NCI-H748 treated with DMSO at 0.1 percent for 48 hours (cell line): ENCODE data around the gene HERC4.
"Not testable (repeated sequence)": the region's sequence is repeated elsewhere in the genome, so short reads cannot be mapped to it uniquely, and the experiment has no call there.

Experiments
- DNase-seq: peaks from one replicate; lab custom pipeline; 2025; lab: John Stamatoyannopoulos, UW

HERC4 gene

DNA sequence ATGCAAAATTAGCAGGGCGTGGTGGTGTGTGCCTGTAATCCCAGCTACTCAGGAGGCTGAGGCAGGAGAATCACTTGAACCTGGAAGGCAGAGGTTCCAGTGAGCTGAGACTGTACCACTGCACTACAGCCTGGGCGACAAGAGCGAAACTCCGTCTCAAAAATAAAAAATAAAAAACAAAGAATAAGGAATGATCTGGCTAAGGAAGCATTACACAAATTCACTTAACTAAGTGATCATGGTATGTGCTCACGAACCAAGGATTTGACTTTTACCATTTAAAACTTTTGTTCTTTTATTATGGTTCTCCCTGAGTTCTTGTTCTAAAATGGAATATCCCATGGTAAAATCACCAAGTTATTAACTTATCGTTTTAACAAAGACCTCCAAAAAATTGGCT, 119.5 kb downstream of the HERC4 start:
- no peak for DNase-seq

DNA sequence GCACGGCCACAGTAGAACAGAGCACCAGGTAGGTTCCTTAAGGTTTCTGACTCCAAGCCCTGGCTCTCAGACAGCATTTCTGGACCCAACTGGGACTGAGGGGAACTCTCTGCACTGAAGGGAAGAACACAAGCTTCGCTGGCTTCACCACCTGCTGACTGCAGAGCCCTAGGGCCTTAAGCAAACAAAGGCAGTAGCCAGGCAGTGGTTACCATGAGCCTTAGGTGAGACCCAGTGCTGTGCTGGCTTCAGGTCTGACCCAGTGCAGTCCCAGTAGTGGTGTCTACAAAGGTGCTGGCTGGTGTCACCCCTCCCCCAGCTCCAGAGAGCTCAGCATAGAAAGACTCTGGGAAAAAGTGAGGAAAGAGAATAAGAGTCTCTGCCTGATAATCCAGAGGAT, 131.2 kb downstream of the HERC4 start:
- no peak for DNase-seq

DNA sequence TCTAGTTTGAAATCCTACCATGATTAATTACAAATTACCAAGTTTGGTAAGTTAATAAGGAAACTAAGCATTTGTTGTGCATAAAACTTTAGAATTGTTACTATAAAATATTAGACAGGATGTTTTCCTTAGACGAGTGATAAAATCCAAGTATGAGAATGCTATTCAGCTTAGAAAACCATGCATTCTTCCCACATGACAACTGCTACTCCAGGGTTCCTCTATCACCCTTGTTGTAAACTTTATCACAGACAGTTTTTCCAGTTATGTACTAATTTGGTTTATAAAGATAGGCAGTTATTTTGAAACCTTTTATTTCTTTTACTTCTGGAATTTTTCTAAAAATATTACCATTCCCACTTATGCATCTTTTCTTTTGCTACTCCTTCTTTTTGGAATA, 138.7 kb downstream of the HERC4 start:
- no peak for DNase-seq

DNA sequence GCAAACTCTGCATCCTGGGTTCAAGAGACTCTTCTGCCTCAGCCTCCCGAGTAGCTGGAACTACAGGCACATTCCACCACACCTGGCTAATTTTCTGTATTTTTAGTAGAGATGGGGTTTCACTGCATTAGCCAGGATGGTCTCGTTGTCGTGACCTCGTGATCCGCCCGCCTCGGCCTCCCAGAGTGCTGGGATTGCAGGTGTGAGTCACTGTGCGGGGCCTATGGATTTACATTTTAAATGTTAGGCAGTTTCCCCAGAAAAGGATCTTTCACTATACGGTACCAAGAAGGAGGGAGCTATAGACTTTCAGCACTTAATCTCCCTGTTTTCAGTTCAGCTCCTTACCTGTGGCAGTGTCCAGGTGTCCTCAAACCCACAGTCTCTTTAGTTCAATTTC, 139.9 kb downstream of the HERC4 start:
- DNase-seq, result no peak

DNA sequence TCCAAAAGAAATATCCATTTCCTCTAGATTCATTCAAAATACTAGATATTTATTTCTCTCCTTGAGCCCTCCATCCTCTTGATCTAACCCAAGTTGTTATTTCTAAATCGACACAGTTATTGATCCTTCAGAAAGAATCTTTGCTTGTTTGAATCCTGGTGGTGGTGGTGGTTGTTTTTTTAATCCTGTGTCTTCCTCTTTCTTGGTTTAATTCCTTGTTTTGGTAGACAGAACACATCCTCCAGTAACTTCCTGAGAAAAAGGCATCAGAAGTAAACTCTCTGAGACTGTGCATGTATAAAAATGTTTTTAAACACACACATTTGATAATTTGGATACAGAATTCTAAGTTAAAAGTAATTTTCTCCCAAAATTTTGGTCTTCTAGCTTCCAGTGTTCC, 140.7 kb downstream of the HERC4 start:
- no peak for DNase-seq

DNA sequence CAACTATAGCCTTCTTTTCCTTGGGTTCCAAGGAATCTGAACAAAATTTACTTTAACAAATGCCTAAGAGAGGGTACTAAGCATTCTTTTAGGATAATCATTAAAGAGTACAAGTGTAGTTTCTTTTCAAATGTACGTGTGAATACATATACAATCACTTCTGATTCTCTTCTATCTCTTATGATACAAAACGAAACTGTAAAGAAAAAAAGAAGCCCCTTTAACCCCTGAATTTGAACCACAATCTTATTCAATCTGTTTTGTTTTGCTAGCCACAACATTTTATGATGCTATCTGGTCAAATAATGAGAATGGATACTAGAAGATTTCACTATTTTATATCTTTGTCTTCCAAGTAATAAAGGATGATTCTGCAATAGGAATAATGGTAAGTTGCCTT, 141.9 kb downstream of the HERC4 start:
- DNase-seq, result no peak

DNA sequence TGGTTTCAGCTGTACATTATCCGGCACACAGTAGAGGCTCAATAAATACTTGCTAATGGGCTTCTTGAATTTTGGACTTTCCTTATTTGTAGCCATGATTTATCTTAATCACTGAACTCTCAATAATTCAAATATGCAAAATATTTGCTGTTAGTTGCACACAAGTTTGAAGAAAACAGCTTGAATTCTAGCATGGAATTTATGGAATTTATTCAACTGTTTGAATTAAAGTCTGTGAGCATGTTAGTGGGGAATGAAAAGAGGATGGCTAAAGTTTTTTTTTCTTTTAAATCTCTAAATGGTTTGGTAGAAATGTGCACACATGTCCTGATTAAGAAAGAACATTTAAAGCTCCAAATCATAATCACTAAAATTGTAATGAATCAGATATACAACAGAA, 148.1 kb downstream of the HERC4 start:
- no peak for DNase-seq

DNA sequence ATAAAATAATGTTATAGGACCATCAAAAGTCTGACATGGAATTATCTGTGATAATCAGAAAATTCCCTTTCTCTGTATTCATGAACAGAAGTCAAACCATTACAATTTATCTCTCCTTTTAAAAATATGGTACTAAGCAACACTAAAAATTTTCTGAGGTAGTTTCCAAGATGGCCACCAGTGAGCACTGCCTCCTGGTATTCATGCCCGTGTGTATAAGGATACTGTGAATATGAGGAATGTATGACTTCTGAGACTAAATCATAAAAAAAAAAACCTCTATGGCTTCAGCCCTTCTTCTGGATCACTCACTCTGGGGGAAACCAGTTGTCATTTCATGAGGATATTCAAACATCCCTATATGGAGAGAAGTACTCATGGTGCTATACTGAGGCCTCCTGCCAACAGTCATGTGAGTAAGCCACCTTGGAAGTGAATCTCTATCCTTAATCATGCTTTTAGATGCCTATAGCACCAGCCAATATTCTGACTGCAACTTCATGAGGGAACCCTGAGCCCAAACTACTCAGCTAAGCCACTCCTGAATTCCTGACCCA, 149.6 kb downstream of the HERC4 start:
- no peak for DNase-seq

DNA sequence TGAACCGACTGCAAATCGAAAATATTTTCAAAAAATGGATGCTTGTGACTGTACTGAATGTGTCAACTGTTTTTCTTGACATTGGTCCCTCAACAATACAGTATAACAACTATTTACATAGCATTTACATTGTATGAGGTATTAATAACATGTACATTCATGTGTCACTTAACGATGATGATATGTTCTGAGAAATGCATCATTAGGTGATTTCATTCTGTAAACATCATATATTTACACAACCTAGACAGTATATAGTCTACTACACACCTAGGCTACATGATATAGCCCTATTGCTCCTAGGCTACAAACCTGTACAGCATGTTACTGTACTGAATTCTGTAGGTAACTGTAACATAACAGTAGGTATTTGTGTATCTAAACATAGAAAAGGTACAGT, 150.9 kb downstream of the HERC4 start:
- DNase-seq, result no peak

DNA sequence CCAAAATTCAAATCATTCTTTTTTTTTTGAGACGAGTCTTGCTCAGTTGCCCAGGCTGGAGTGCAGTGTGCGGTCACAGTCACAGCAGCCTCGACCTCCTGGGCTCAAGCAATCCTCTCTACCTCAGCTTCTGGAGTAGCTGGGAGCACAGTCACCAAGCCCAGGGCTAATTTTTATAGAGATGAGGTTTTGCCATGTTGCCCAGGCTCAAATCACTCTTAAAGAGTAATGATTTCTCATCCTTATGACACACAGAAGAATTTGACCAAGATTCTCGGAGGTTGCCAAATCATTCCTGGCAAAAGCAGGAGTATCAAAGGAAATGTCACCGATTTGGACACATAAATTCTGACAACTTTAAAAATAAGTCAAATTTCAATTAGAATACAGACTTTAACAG, 151.5 kb downstream of the HERC4 start:
- no peak for DNase-seq

DNA sequence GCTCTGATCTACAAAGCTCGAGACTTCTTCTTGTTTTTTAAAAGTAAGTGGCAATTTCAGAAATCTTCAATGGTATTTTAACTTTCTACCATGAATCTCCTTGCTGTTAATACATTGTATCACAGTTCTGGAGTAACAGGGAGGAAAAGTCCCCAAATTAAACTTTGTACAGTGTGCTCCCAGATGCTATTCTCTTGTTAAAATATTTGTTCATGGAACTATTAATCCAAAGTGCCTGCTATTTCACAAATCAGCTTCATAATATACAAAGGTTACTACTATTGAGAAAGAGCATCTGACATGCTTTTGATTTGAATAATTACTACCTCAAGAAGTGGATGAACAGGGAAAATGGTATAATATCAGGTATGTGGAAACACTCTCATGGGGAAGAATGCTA, 154.0 kb downstream of the HERC4 start:
- DNase-seq, result no peak

DNA sequence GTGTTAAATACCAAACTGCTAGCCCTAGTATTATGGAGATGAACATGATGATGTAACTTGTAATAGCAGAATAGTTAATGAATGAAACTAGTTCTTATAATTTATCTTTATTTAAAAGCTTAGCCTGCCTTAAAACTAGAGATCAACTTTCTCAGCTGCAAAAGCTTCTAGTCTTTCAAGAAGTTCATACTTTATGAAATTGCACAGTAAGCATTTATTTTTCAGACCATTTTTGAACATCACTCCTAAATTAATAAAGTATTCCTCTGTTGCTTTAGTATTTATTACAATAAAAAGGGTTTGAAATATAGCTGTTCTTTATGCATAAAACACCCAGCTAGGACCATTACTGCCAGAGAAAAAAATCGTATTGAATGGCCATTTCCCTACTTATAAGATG, 157.4 kb downstream of the HERC4 start:
- DNase-seq, result no peak

DNA sequence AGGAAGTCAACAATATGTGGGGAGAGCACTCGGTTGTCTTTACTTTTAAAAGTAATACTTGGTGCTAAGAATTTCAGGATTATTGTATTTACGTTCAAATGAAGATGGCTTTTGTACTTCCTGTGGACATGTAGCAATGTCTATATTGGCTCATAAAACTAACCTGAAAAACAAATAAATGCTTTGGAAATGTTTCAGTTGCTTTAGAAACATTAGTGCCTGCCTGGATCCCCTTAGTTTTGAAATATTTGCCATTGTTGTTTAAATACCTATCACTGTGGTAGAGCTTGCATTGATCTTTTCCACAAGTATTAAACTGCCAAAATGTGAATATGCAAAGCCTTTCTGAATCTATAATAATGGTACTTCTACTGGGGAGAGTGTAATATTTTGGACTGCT, 157.9 kb downstream of the HERC4 start:
- no peak for DNase-seq

DNA sequence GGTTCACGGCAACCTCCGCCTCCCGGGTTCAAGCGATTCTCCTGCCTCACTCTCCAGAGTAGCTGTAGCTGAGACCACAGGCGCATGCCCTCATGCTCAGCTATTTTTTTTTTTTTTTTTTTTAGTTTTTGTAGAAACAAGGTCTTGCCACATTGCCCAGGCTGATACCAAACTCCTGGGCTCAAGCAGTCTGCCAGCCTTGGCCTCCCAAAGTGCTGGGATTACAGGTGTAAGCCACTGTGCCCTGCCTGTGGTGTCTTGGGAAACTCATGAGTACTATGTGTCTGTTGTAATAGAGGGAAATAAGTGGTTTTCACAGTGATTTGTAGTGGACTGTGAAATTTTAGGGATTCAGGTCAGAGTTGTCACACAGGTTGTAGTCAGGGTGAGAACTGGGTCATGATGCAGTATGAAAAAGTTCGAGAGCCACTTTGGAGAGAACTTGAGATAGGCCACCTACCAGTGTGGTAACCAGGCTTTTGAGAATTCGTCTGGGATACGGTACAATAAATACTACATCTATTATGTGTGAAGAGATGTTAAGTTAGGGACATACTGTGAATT, 160.2 kb downstream of the HERC4 start:
- DNase-seq, result no peak

DNA sequence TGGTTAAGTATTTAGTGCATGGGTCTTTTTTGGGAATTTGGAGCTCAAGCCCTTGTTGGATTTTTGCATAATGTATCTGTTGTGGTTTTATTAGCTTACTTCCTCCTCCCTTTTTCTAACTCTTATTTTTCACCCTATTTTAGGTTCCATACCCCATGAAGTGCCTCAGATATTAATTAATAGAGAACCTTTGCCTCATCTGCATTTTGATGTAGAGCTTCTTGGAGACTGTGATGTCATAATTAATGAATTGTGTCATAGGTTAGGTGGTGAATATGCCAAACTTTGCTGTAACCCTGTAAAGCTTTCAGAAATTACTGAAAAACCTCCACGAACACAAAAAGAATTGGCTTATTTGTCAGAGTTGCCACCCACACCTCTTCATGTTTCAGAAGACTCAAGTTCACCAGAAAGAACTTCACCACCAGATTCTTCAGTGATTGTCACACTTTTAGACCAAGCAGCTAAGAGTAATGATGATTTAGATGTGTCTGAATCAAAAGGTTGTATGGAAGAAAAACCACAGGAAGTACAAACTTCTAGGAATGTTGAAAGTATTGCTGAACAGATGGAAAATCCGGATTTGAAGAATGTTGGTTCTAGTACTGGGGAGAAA, 162.6 kb downstream of the HERC4 start:
- no peak for DNase-seq

DNA sequence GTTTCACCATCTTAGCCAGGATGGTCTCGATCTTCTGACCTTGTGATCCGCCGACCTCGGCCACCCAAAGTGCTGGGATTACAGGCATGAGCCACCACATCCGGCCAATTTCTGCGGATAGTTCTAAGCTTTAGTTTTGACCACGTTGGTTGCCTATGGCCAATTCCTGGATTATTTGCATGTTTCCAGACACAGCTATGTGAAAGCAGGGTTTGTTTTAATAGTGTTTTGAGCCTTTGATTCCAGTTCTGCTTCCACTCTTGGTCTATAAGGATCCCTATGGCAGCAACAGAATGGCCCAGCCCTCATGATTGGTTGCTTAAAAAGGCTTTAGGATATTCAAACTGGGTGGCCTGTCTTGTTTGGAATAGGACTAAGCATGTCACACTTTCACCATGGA, 171.5 kb downstream of the HERC4 start:
- DNase-seq, result no peak

DNA sequence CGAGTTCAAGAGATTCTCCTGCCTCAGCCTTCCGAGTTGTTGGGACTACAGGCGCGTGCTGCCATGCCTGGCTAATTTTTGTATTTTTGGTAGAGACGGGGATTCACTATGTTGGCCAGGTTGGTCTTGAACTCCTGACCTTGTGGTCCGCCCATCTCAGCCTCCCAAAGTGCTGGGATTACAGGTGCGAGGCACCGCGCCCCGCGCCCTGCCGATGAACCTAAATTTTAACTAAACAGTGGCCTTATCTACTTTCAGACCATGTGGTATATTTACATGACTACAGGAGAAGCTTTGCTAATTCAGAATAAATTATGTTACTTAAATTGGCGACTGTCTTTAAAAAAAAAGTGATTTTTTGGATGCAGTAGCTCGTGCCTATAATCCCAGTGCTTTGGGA, 181.4 kb downstream of the HERC4 start:
- no peak for DNase-seq

DNA sequence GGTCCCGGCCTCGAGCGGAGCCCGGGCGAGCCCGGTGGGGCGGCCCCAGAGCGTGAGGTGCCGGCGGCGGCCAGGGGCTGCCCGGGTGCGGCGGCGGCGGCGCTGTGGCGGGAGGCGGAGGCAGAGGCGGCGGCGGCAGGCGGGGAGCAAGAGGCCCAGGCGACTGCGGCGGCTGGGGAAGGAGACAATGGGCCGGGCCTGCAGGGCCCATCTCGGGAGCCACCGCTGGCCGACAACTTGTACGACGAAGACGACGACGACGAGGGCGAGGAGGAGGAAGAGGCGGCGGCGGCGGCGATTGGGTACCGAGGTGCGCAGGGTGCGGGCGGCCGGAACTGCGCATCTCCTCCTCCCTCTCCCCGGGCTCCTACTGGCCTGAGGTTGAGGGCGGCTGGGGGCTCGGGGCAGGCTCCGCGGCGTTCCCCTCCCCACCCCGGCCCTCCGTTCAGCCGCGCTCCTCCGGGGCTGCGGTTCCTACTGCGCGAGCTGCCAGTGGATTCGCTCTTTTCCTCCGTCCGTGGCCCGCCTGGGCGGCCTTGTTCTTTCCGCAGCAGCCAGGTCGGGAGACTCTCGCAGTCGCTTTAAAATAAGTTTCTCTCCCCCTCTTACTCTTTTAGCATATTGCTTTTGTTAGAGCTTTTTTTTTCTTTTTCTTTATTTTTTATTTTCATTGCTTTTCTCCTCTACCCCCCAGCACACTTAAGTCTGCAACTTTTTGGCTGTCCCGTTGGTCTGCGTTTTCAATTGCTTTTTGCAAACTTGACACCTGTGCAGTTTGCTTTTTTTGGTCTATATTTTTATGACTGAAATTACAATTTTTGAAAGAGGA, 190.0 kb downstream of the HERC4 start:
- DNase-seq, result peak; percentile 63

DNA sequence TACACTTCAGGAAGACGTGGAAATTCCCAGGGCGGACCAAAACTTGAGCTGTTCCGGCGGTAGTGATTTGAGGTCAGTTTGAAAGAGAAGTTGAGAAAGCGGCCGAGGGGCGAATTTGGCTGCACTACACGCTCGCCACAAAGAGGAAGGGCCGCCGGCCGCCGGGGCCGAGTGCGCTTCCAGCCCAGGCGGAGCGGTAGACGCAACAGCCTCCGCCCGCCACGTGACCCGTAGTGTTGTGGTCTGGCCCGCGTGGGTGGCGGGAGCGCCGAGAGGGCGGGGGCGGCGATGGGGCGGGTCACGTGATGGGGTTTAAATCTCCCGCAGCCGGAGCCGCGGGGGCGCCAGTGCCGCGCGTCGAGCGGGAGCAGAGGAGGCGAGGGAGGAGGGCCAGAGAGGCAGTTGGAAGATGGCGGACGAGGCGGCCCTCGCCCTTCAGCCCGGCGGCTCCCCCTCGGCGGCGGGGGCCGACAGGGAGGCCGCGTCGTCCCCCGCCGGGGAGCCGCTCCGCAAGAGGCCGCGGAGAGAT, 190.7 kb downstream of the HERC4 start, which contains the start of gene SIRT1:
Gene SIRT1 (plus strand): TSS at position 344 of the 529 bp plus-strand sequence. CDS start 66 bp downstream, at position 410.
- DNase-seq, result peak; percentile 74

DNA sequence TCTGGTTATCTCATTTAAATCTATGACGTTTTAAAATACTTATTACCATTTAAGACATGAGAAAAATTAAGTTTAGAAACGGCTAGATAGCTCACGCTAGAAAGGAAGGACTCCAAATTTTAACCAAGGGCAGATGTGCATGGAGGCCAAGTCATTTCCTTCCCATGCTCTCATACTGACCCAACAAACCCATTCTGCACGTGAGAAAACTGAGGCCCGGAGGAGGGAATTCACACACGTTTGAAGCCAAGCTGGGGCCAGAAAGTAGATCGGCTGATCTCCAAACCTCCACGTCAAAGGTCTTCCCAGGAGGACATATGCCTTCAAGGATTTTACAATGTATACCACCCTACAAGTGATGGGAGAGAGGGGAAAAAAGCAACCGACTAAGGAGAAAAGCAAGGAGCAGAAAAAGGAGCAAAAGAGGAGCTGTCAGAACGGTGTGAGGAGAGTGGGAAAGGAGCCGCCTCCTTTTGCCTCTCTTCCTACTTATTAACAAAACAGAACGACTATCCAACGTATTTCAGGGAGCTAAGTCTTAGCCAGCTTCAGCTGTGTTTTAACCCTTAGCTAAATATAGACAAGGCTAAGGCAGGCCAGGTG, 191.3 kb downstream of the HERC4 start:
- no peak for DNase-seq

DNA sequence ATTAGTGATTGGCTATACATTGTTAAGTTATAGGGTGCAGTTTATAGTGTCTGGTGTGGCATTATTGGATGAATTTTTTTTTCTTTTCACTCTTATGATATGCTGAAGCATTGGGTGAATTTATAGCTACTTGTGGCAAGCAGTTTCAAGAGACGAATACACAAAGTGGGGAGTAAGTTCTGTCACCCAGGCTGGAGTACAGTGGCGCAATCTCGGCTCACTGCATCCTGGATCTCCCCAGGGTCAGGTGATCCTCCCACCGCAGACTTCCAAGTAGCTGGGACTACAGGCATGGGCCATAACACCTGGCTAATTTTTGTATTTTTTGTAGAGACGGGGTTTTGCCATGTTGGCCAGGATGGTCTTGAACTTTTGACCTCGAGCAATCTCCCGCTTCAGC, 196.9 kb downstream of the HERC4 start:
- no peak for DNase-seq

DNA sequence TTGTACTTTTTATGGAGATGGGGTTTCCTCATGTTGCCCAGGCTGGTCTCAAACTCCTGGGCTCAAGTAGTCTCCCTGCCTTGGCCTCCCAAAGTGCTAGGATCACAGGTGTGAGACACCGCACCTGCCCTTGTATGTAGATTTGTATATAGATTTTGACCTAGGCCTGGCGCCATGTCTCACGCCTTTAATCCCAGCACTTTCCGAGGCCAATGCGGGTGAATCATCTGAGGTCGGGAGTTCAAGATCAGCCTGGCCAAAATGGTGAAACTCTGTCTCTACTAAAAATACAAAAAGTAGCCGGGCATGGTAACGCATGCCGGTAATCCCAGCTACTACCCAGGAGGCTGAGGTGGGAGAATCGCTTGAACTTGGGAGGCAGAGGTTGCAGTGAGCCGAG, 197.7 kb downstream of the HERC4 start:
- not testable (repeated sequence) for DNase-seq
